Loucy (cell line): ENCODE measurements around the gene DAGLA.
A peak's percentile ranks its signal among the peaks of the same experiment; 100 is the strongest.

Experiments used
- CTCF ChIP-seq: fragments of 200-600 bp; sonication (generic); conservative IDR thresholded peaks from 2 replicates; pipeline ENCODE4 v1.5.1; 2014; ENCODE audit warnings: mild to moderate bottlenecking, antibody characterized with exemption, low read length
- EZH2phosphoT487 ChIP-seq: fragments of 200-600 bp; IDR thresholded peaks from 2 replicates; pipeline ENCODE4 v1.6.1; 2018; ENCODE audit warnings: antibody characterized with exemption, mild to moderate bottlenecking, moderate library complexity, borderline replicate concordance

- TF ChIP-seq EZH2phosphoT487 (no peak), CTCF (peak; percentile 23; the same call in 1 of the 2 replicates)
Measured at GRCh38 chr11:61737131-61737530, 56.9 kb downstream of the DAGLA start.
